ENCODE results near the gene NQO2. TPM values are rescaled to one million over a fixed set of nuclear protein-coding genes. Genes with fewer than 3 reads are reported as not detected.

The NQO2 gene
- total and polyA plus RNA-seq, 2 donors (not counting 1 experiment from before 2014, with no cell fraction given), result 6.2 to 21.5 TPM

GRCh38 chr6:2977290-2977689 lies 22.4 kb upstream of the NQO2 start:
- Histone ChIP-seq H3K27me3 (replicated peaks in 1 of 4; ENCODE audit: control extremely low read depth in 1 of 4, control insufficient read depth in 3 of 4, insufficient read depth in 4 of 4, low read length in 3 of 4) (peaks cover 0 to 21% (median 3%) of the 10 kb centered on the region in 4 experiments), H4K20me1 (ENCODE audit: control insufficient read depth, insufficient read depth, low read length, poor library complexity, severe bottlenecking) (no peaks in the 10 kb centered on the region), H3K4me3 (ENCODE audit: control extremely low read depth in 1 of 5, extremely low read depth in 1 of 5, insufficient read depth in 1 of 5, low read depth in 2 of 5, low read length in 4 of 5) (no peak overlapping the region), H2AFZ (ENCODE audit: insufficient read depth, low read depth, low read length, poor library complexity, severe bottlenecking) (no peak overlapping the region), H3K79me2 (ENCODE audit: control insufficient read depth, insufficient read depth, low read length) (no peaks in the 10 kb centered on the region), H3K9me3 (ENCODE audit: control extremely low read depth in 1 of 3, control insufficient read depth in 2 of 3, insufficient read depth in 1 of 3, low read length in 2 of 3) (no peaks in the 10 kb centered on the region), H3K4me1 (ENCODE audit: control insufficient read depth in 2 of 2, insufficient read depth in 2 of 2, low read length in 2 of 2) (peaks cover 0 to 1% of the 10 kb centered on the region in 2 donors), H3K36me3 (replicated peaks in 1 of 2; ENCODE audit: control extremely low read depth in 1 of 2, control insufficient read depth in 1 of 2, extremely low read depth in 1 of 2, insufficient read depth in 2 of 2, low read length in 1 of 2) (no peaks in the 10 kb centered on the region), H3K4me2 (replicated peaks; ENCODE audit: low read depth, low read length, poor library complexity, severe bottlenecking) (no peak overlapping the region), H3K27ac (ENCODE audit: low read length in 2 of 2) (no peak overlapping the region), H3K9ac (ENCODE audit: low read length) (no peak overlapping the region)
- H3K27me3 Mint-ChIP-seq, result peaks cover 25% of the 10 kb centered on the region
- ATAC-seq (ENCODE audit: low read depth) (no peak), DNase-seq (no peak)
- 93% methylated on average over 3 of the region's 5 CpGs for WGBS (ENCODE audit: insufficient coverage)
- TF ChIP-seq, protein P1, sequence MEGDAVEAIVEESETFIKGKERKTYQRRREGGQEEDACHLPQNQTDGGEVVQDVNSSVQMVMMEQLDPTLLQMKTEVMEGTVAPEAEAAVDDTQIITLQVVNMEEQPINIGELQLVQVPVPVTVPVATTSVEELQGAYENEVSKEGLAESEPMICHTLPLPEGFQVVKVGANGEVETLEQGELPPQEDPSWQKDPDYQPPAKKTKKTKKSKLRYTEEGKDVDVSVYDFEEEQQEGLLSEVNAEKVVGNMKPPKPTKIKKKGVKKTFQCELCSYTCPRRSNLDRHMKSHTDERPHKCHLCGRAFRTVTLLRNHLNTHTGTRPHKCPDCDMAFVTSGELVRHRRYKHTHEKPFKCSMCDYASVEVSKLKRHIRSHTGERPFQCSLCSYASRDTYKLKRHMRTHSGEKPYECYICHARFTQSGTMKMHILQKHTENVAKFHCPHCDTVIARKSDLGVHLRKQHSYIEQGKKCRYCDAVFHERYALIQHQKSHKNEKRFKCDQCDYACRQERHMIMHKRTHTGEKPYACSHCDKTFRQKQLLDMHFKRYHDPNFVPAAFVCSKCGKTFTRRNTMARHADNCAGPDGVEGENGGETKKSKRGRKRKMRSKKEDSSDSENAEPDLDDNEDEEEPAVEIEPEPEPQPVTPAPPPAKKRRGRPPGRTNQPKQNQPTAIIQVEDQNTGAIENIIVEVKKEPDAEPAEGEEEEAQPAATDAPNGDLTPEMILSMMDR (IDR thresholded peaks at IDR 0.05), result no peak
- no peak for TF ChIP-seq EZH2 (IDR thresholded peaks at IDR 0.05; ENCODE audit: borderline replicate concordance, insufficient read depth, low read depth, low read length, poor library complexity, severe bottlenecking)
- CTCF ChIA-PET, result interaction anchor here (0.8 kb wide), 1 partner anchor 11 kb away, joined by 4 read pairs; no protein-coding TSS in a partner anchor
- POLR2A ChIA-PET, result no interaction called here
- H3K4me1 Mint-ChIP-seq, result peaks cover 7% of the 10 kb centered on the region
- no peak overlapping the region for H3K27ac Mint-ChIP-seq
- H3K9me3 Mint-ChIP-seq (ENCODE audit: insufficient read depth), result no peaks in the 10 kb centered on the region
- intact Hi-C loops (cut with micrococcal nuclease), result no loop called here
- no peak overlapping the region for H3K4me3 Mint-ChIP-seq

- no peak for TF ChIP-seq EZH2 (IDR thresholded peaks at IDR 0.05; ENCODE audit: borderline replicate concordance, insufficient read depth, low read depth, low read length, poor library complexity, severe bottlenecking)
- TF ChIP-seq, protein P1 (IDR thresholded peaks at IDR 0.05), result no peak
- no peaks in the 10 kb centered on the region for H3K79me2 ChIP-seq (ENCODE audit: control insufficient read depth, insufficient read depth, low read length)
- H3K36me3 ChIP-seq (replicated peaks in 1 of 2; ENCODE audit: control extremely low read depth in 1 of 2, control insufficient read depth in 1 of 2, extremely low read depth in 1 of 2, insufficient read depth in 2 of 2, low read length in 1 of 2), result no peaks in the 10 kb centered on the region
- WGBS (ENCODE audit: insufficient coverage), result no CpG with 5 or more reads among the region's 3 CpGs
- no peak overlapping the region for H3K9ac ChIP-seq (ENCODE audit: low read length)
- intact Hi-C loops (cut with micrococcal nuclease), result no loop called here
- peaks cover 0 to 24% (median 3%) of the 10 kb centered on the region in 4 experiments for H3K27me3 ChIP-seq (replicated peaks in 1 of 4; ENCODE audit: control extremely low read depth in 1 of 4, control insufficient read depth in 3 of 4, insufficient read depth in 4 of 4, low read length in 3 of 4)
- H3K4me1 ChIP-seq (ENCODE audit: control insufficient read depth in 2 of 2, insufficient read depth in 2 of 2, low read length in 2 of 2), result no peaks in the 10 kb centered on the region
- no peak overlapping the region for H2AFZ ChIP-seq (ENCODE audit: insufficient read depth, low read depth, low read length, poor library complexity, severe bottlenecking)
- no peaks in the 10 kb centered on the region for H3K9me3 ChIP-seq (ENCODE audit: control extremely low read depth in 1 of 3, control insufficient read depth in 2 of 3, insufficient read depth in 1 of 3, low read length in 2 of 3)
- POLR2A ChIA-PET, result no interaction called here
- no peak overlapping the region for H3K27ac ChIP-seq (ENCODE audit: low read length in 2 of 2)
- H3K4me3 ChIP-seq (ENCODE audit: control extremely low read depth in 1 of 5, extremely low read depth in 1 of 5, insufficient read depth in 1 of 5, low read depth in 2 of 5, low read length in 4 of 5), result no peak overlapping the region
- H3K4me1 Mint-ChIP-seq, result no peaks in the 10 kb centered on the region
- no peaks in the 10 kb centered on the region for H3K9me3 Mint-ChIP-seq (ENCODE audit: insufficient read depth)
- no peak overlapping the region for H3K4me2 ChIP-seq (replicated peaks; ENCODE audit: low read depth, low read length, poor library complexity, severe bottlenecking)
- no peak overlapping the region for H3K27ac Mint-ChIP-seq
- H4K20me1 ChIP-seq (ENCODE audit: control insufficient read depth, insufficient read depth, low read length, poor library complexity, severe bottlenecking), result no peaks in the 10 kb centered on the region
- no peak for ATAC-seq (ENCODE audit: low read depth)
- peaks cover 25% of the 10 kb centered on the region for H3K27me3 Mint-ChIP-seq
- DNase-seq, result no peak
- CTCF ChIA-PET, result interaction anchor here (0.9 to 1.1 kb wide), 2 partner anchors 11 to 26 kb away, joined by 3 read pairs; no protein-coding TSS in a partner anchor
- H3K4me3 Mint-ChIP-seq, result no peak overlapping the region
Measured at GRCh38 chr6:2977799-2978590, 21.7 kb upstream of the NQO2 start.
